GM13977 (cell line): ENCODE measurements around the gene TAS1R3.

Source experiments
- DNase-seq: peaks from one replicate; pipeline ENCODE4 v3.0.0; 2012; ENCODE audit warnings: low spot score
- in situ Hi-C: fragments of 300-500 bp; cut with MboI; formaldehyde crosslinking; loops from one replicate; pipeline ENCODE4 v1.12.0; 2022; ENCODE audit warnings: low sequenced_read_pairs, low pct_unique_long_range_greater_than_20kb, mixed read lengths, inconsistent platforms; ENCODE audit not compliant: unreplicated experiment
- TF ChIP-seq, protein P1 (sequence below): IDR thresholded peaks from 2 replicates; pipeline ENCODE4 v1.5.1; 2012; ENCODE audit warnings: mild to moderate bottlenecking, control low read depth; ENCODE audit not compliant: insufficient read depth; ENCODE audit errors: extremely low read depth, missing control alignments

TAS1R3 gene

DNA sequence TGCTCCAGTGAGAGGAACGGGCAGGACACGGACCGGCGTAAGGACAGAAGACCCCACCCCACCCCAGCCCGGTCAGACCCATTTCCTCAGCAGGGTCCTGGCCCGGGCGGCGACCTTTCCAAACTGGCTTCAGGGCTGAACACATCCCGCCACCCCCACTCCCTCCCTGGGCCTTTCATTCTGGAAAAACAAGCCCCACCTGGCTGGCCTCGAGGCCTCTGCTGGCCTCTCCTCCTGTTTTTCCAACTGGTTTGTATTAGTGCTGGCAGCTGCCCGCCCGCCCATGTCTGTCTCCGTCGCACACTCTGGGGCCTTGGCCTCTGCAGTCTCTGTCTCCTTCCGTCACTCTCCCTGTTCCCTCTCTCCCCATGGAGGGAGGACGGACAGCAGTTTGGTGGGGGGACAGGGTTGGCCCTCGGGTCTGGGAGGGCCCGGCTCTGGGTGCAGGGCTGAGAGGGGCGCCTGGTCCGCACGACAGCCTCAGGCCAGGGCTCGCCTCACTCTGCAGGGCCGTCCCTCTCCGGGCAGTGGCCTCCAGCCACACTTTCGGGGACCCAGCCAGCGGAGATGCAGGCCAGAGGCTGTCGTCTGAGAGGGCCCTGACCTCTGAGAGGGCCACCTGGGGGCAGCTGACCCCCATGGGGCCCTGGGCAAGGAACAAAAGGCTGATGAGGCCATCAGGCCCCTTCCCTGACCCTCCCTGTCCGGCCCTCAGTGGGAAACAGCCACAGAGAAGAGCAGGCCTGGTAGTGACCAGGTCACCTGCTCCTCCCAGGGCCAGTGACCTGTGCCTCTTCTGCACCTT is 28.8 kb downstream of the TAS1R3 start:
- DNase-seq, result no peak
- TF ChIP-seq, protein P1, sequence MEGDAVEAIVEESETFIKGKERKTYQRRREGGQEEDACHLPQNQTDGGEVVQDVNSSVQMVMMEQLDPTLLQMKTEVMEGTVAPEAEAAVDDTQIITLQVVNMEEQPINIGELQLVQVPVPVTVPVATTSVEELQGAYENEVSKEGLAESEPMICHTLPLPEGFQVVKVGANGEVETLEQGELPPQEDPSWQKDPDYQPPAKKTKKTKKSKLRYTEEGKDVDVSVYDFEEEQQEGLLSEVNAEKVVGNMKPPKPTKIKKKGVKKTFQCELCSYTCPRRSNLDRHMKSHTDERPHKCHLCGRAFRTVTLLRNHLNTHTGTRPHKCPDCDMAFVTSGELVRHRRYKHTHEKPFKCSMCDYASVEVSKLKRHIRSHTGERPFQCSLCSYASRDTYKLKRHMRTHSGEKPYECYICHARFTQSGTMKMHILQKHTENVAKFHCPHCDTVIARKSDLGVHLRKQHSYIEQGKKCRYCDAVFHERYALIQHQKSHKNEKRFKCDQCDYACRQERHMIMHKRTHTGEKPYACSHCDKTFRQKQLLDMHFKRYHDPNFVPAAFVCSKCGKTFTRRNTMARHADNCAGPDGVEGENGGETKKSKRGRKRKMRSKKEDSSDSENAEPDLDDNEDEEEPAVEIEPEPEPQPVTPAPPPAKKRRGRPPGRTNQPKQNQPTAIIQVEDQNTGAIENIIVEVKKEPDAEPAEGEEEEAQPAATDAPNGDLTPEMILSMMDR, result no peak
- in situ Hi-C loops, result no loop called here

DNA sequence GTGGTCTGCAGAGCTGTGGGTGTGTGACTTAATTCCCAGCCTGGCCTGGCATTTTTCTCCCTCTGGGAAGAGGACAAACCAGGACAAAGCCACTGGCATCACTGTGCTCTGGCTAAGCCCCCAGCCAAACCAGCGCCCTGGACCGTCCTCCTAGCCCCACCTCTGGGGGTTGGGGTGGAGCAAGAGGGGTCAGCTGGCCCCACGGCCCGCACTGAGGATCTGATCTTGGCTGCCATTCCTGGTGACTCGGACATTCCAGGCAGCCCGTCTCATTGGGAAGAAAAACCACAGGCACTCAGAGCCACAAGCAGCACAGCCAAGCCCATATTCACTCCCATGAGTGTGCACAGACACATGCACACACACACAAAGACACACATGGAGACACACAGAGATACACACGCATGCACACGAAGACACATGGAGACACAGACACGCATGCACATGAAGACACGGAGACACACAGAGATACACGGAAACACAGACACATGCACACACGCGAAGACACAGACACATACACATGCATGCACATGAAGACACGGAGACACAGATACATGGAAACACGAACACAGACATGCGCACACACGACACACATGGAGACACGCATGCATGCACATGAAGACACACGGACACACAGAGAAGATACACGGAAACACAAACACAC is 29.6 kb downstream of the TAS1R3 start:
- no peak for DNase-seq
- TF ChIP-seq, protein P1, result no peak
- in situ Hi-C loops, result no loop called here

DNA sequence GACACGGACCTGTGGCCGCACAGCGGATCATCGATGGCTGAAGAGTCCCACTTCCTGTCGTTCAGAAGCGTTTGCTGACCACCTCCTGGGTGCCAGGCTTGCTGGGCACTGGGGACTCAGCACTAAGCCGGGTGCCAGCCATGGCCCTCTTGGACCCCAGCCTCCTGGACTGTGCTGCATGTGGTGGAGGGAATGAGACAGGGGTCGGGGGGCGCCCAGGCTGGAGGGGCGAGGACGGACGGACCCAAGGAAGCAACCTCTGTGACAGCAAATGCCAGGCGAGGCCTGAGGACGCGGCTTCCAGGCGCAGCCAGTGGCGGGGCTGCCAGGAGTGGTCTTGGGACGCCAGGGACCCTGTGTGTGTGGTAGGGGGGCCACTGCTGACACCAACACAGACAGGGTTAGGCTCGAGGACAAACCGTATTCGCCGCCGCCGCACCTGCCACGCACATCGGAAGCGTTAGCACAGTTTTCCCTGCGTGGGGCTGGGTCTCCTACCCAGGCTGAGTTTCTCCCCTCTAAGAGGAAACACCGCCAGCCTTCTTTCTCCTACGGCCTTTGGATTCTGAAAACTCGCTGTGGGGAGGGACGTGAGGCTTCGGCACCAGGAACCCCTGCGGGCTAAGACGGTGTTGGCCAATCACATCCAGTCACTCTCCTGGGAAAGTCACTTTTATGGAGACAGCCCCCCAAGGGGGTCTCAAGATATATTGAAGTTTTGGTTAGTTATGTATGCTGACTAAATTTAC is 30.3 kb downstream of the TAS1R3 start:
- no peak for DNase-seq
- in situ Hi-C loops, result no loop called here
- TF ChIP-seq, protein P1, result no peak

DNA sequence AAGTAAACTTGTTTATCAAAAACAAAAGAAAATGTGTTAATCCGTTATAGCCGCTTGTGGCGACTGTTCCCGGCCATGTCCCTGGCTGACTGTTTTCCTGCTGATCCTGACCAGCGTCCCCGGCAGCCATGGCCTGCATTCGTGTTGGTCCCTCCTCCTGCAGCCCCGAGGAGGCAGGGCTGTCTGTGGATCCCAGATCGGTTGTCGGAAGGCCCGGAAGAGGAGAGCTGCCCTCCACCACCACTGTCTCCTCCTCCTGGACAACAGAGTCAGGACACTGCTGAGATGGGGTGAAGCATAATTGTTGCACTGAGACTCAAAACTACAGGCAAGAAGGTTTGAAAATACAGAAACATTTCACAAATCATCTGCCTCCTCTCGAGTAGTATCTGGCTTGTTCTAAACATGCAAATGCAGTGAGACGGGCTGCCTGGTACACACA is 30.9 kb downstream of the TAS1R3 start:
- no peak for DNase-seq
- in situ Hi-C loops, result no loop called here
- TF ChIP-seq, protein P1, result no peak

DNA sequence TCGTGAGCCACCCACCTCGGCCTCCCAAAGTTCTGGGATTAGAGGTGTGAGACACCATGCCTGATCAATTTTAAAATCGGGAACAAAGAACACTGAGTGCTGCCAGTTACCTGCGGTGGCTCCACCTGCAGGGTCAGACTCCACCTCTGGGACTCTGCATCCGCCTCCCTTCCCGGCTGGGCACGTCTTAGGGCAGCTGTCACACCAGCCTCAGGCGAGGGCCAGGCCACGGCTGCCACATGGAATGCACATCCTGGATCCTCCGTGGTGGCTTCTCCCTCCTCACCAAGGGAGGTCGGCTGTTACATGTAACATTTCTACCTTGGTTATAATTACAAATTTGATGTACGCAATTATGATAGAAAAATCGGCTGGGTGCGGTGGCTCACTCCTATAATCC is 33.2 kb downstream of the TAS1R3 start:
- in situ Hi-C loops, result no loop called here
- no peak for DNase-seq
- TF ChIP-seq, protein P1, result no peak

DNA sequence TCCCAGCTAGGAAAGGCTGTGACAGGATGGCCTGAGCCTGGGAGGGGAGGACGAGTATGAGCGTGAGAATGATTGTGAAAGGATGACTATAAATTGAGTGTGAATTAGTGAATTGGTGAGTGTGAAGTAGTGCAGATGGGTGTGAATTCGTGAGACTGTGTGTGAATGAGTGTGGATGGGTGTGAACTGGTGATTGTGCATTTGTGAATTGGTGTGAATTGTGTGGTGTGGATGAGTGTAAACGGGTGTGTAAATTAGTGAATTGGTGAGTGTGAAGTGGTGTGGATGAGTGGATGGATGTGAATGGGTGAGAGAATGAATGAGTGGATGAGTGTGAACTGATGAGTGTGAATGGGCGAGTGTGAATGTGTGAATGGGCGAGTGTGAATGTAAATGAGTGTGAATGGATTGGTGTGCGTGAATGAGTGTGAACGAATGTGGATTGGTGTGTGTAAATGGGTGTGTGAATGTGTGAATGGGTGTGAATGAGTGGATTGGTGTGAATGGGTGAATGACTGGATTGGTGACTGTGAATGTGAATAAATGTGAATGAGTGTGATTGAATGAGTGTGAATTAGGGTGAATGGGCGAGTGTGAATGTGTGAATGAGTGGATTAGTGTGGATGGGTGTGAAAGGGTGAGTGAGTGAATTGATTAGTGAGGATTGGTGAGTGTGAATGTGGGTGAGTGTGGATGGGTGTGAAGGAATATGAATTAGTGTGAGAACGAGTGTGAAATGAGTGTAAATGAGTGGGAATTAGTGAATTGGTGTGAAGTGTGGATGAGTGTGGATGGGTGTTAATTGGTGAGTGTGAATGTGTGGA is 35.0 kb downstream of the TAS1R3 start:
- in situ Hi-C loops, result no loop called here
- TF ChIP-seq, protein P1, result no peak
- no peak for DNase-seq
